ENCODE results near the gene KTN1.

KTN1 gene, protein sequence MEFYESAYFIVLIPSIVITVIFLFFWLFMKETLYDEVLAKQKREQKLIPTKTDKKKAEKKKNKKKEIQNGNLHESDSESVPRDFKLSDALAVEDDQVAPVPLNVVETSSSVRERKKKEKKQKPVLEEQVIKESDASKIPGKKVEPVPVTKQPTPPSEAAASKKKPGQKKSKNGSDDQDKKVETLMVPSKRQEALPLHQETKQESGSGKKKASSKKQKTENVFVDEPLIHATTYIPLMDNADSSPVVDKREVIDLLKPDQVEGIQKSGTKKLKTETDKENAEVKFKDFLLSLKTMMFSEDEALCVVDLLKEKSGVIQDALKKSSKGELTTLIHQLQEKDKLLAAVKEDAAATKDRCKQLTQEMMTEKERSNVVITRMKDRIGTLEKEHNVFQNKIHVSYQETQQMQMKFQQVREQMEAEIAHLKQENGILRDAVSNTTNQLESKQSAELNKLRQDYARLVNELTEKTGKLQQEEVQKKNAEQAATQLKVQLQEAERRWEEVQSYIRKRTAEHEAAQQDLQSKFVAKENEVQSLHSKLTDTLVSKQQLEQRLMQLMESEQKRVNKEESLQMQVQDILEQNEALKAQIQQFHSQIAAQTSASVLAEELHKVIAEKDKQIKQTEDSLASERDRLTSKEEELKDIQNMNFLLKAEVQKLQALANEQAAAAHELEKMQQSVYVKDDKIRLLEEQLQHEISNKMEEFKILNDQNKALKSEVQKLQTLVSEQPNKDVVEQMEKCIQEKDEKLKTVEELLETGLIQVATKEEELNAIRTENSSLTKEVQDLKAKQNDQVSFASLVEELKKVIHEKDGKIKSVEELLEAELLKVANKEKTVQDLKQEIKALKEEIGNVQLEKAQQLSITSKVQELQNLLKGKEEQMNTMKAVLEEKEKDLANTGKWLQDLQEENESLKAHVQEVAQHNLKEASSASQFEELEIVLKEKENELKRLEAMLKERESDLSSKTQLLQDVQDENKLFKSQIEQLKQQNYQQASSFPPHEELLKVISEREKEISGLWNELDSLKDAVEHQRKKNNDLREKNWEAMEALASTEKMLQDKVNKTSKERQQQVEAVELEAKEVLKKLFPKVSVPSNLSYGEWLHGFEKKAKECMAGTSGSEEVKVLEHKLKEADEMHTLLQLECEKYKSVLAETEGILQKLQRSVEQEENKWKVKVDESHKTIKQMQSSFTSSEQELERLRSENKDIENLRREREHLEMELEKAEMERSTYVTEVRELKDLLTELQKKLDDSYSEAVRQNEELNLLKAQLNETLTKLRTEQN (N-terminal part only)

GRCh38 chr14:55579724-55580469 lies at the start of gene KTN1:
KTN1 (plus strand) TSS chr14:55580207; CDS start chr14:55612049, 31,842 bp downstream.
- peak; percentile 47 for DNase-seq (ENCODE audit: low read depth)

GRCh38 chr14:55530464-55530863 lies 49.5 kb upstream of the KTN1 start:
- DNase-seq (ENCODE audit: low read depth), result no peak

GRCh38 chr14:55532645-55533344 lies 47.2 kb upstream of the KTN1 start:
- no peak for DNase-seq (ENCODE audit: low read depth)

GRCh38 chr14:55533960-55534359 lies 46.0 kb upstream of the KTN1 start:
- DNase-seq (ENCODE audit: low read depth), result no peak

GRCh38 chr14:55535516-55536203 lies 44.3 kb upstream of the KTN1 start:
- no peak for DNase-seq (ENCODE audit: low read depth)

DNA sequence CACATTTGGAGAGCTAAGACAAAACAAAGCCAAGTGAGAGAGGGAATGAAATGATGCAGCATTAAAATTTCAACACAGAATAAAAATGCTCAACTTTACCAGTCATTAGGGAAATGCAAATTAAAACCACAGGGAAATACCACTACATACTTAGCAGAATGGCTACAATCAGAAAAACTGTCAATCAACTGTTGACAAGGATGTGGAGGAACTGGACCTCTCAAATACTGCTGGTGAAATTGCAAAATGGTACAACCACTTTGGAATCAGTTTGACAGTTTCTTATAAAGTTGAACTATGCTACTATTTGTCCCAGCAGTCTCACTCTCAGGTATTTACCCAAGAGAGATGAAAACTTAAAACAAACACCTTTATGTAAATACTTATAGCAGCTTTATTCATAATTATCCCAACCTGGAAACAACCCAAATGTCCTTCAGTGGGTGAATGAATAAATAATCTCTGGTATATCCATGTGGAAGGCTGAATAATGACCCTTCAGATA lies 43.8 kb upstream of the KTN1 start:
- DNase-seq (ENCODE audit: low read depth), result no peak

DNA sequence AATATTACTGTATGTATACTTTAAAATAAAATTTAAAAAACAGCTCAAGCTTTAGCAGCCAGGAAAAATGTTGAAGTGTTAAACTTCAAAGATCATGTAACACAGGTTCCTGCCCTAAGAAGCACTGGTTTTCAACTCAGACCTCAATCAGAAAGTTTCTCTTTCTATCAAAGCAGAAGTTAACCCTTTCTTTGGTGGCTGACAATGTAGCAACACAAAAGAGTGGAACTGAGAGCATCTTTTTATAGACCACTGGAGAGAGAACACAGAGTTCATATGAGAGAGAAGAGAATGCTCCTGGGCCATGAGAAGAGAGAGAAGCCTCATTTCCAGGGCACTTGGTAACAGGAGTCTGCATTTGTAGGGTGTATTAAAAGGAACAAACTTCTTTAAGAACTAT lies 42.2 kb upstream of the KTN1 start:
- no peak for DNase-seq (ENCODE audit: low read depth)

DNA sequence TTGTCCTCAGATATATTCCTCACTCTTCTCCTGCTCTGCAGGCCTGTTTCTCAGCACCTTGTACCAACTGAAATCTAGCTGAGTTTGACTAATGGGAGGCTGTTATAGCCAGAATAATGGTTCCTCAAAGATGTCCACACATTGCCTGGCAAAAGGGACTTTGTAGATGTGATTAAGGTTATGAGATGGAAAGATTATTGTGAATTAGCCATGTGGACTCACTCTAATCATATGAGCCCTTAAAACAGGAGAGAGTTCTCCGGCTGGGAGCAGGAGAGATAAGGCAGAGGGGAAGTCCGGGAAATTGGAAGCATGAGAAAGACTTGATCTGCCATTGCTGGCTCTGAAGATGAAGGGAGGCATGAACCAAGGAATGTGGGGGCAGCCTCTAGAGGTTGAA lies 40.0 kb upstream of the KTN1 start:
- DNase-seq (ENCODE audit: low read depth), result no peak

GRCh38 chr14:55540847-55541773 lies 38.9 kb upstream of the KTN1 start:
- no peak for DNase-seq (ENCODE audit: low read depth)

GRCh38 chr14:55545779-55546178 lies 34.2 kb upstream of the KTN1 start:
- no peak for DNase-seq (ENCODE audit: low read depth)

DNA sequence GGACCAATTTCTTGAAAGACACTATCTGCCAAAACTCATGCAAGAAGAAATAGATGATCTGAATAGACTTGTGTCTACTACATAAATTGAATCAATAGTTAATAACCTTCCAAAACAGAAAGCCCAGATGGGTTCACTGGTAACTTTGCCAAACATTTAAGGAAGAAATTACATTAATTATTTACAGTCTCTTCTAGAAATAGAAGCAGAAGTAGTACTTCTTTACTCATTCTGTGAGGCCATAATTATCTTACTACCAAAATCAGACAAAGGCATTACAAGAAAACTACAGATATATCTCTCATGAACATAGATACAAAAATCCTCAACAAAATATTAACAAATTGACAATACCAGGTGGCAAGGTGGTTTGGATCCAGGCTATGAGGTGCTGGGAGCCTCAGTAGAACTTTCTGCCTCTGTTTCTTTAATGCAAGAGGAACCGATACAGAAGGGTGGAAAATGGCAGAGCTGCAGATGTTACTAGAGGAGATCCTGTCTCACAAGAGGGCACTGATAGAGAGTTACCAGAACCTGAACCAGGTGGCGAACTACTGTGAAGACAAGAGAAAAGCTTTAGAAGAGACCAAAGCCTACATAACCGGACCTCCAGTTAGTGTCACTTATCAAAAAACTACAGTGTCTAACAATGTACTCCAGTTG lies 33.7 kb upstream of the KTN1 start:
- DNase-seq (ENCODE audit: low read depth), result no peak

DNA sequence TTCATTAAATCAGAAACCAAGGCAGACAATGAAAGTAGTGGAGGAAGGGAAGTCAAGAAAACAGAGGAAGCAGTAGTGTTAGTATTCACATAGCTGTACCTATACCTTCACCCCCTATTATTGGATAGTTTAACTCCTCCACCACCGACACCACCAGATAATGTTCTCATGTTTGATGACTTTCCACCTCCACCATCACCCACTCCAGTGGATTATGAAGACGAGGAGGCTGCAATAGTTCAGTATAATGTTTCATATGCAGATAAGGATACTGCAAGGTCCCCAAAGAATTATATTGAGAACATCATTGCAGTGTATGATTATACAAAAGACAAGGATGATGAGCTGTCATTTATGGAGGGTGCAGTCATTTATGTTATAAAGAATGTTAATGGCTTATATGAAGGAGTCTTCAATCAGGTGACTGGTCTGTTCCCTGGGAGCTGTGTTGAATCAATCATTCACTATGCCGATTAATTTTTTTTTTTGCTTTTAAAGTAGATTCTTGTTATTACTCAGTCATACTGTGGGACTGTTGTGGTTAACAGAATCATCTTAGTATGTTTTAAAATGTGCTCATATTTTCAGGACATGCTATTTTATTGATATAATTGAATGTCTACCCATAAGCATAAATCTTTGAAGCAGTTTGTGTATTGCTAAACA lies 32.2 kb upstream of the KTN1 start:
- DNase-seq (ENCODE audit: low read depth), result no peak

GRCh38 chr14:55553791-55554190 lies 26.2 kb upstream of the KTN1 start:
- DNase-seq (ENCODE audit: low read depth), result no peak

- DNase-seq (ENCODE audit: low read depth), result no peak
Observed at GRCh38 chr14:55556929-55557623, 22.9 kb upstream of the KTN1 start.

DNA sequence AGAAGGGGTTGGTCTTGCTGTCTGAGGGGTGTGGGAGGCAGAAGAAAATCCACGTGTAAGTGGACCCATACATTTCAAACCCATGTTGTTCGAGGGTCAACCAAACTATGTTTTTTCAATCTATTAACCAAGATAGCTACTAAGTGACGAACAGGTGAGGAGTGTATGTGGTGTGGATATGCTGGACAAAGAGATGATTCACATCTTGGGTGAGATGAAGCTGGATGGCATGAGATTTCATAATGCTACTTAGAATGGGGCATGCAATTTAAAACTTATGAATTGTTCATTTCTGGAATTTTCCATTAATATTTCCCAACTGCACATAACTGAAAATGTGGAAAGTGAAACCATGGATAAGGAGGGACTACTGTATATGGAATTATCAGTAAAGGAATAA lies 17.9 kb upstream of the KTN1 start:
- no peak for DNase-seq (ENCODE audit: low read depth)

DNA sequence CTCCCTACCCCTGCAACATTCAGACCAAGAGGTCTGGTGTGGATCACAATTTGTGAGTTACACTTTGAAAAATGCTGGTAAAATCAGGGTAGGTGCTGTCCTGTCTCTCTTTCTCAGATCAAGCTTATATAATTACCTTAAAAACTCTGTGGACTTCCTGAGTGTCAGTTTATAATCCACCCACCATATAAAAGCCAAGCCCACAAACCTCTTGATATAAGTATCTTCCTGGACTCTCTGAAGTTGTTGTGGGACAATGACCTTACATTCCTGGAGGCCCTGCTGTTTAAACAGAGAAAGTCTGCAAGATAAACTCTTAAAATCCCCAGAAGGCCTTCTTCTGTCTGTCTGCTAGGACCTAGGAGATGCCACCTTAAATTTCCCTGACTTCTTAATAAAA lies 11.4 kb upstream of the KTN1 start:
- DNase-seq (ENCODE audit: low read depth), result no peak
